ENCODE results near the gene PAGE2. TPM values are rescaled to one million over a fixed set of nuclear protein-coding genes. Genes with fewer than 3 reads are reported as not detected.
A peak's percentile ranks its signal among the peaks of the same experiment; 100 is the strongest.
"Not testable (repeated sequence)": the region's sequence is repeated elsewhere in the genome, so short reads cannot be mapped to it uniquely, and the experiment has no call there.

Gene PAGE2
- total RNA-seq, 2 donors from 2014 or later, result not detected

DNA sequence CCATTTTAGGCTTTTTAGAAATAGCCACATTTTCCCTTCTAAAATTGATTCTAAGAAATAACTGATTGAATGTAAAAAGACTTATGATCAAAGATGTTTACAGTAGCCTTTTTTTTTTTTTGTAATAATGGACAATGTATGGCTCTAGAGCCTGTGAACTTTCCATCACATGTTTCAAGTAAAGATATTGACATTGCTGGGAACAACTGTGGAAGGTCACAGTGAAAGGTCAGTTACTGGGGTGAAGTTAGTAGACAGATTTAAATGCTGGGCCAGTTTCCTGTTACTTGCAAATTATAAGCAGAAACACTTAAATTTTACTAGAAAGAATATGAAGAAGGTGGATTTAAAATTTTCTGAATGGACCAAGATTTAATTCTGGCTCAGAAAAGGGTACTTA is 18.4 kb downstream of the PAGE2 start:
- Mint-ChIP-seq H3K36me3 (ENCODE audit: insufficient read depth in 2 of 2) (no peaks in the 10 kb centered on the region), H3K27me3 (ENCODE audit: low read depth) (peaks cover 7% of the 10 kb centered on the region), H3K9me3 (no peaks in the 10 kb centered on the region), H3K4me3 (no peak overlapping the region), H3K27ac (no peak overlapping the region), H3K4me1 (ENCODE audit: low read depth) (peaks cover 5% of the 10 kb centered on the region)
- ATAC-seq (replicated peaks in 1 of 2), result no peak
- DNase-seq, result no peak

DNA sequence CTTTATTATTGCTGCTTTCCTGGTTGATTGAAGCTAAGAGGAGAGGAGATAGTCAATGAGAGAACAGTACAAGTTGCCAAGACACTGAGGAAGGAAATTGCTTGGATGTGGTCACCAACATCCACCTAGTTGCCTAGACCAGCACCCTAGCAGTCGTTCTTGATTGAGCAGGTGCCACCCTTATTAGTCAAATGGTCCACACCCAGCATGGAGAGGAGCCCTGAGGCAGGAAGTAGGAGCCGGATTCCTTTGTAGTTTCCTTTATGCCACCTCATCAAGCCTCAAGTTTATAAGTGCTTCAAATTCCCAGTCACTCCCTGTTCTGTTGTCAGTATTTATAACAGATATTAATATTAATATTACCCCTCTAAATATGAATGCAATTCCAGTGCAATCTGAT is 19.1 kb downstream of the PAGE2 start:
- Mint-ChIP-seq H3K27ac (no peak overlapping the region), H3K27me3 (ENCODE audit: low read depth) (peaks cover 4% of the 10 kb centered on the region), H3K36me3 (ENCODE audit: insufficient read depth in 2 of 2) (no peaks in the 10 kb centered on the region), H3K4me1 (ENCODE audit: low read depth) (peaks cover 3% of the 10 kb centered on the region), H3K4me3 (no peak overlapping the region), H3K9me3 (no peaks in the 10 kb centered on the region)
- DNase-seq (no peak), ATAC-seq (replicated peaks in 1 of 2) (no peak)

DNA sequence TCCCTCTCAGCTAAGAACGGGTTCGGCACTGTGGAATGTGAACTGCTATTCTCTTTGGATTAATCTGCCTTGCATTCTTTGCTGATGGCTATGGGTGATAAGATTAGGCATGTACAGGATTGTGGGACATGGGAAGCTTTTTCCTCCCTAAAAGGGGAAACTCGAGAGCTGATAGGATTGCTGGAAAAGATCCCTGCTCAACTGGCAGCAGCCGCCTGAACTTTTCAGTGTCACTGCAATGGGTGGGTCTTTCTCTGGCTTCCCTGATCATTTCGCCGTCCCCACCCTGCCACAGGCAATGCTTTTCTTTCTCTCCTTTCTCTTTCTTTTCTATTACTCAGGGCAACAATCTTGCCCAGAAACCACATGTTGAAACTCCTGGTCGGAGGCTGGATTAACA is 20.5 kb downstream of the PAGE2 start:
- no peak overlapping the region for H3K4me3 Mint-ChIP-seq
- no peaks in the 10 kb centered on the region for H3K27me3 Mint-ChIP-seq (ENCODE audit: low read depth)
- H3K36me3 Mint-ChIP-seq (ENCODE audit: insufficient read depth in 2 of 2), result no peaks in the 10 kb centered on the region
- DNase-seq, result no peak
- H3K27ac Mint-ChIP-seq, result no peak overlapping the region
- H3K4me1 Mint-ChIP-seq (ENCODE audit: low read depth), result no peaks in the 10 kb centered on the region
- H3K9me3 Mint-ChIP-seq, result no peaks in the 10 kb centered on the region
- no peak for ATAC-seq (replicated peaks in 1 of 2)

DNA sequence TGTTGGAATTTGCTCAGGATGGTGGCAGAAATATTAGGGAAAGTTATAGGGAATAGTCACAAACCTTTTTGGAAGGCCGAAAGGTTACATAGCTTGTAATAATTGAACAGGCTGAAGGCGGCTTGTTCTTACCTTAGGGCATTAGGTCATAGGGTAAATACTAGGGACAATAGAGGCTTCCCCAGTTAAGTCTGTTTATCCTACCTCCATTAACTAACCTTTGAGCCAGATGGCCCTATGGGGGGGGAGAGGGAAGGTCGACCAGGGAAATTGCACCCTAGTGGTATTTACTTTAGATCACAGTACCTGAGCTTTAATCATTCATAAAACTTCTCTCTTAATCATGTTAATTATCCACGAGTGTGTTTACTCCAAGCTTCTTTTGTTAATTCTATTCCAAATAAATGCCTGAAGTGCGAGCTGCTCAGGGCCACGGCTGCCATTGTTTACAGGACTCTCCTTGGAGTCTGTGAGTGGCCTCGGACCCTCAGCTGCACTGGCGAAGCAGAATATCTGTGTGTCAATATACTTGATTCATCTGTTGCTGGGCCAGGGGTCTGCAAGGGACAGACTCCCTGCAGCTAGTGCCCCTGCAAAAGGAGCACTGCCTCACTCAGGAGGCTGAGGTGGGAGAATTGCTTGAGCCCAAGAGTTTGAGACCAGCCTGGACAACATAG is 22.9 kb downstream of the PAGE2 start:
- Mint-ChIP-seq H3K27ac (no peak overlapping the region), H3K9me3 (no peaks in the 10 kb centered on the region), H3K4me3 (no peak overlapping the region), H3K27me3 (ENCODE audit: low read depth) (peaks cover 9% of the 10 kb centered on the region), H3K4me1 (ENCODE audit: low read depth) (no peaks in the 10 kb centered on the region), H3K36me3 (ENCODE audit: insufficient read depth in 2 of 2) (no peaks in the 10 kb centered on the region)
- DNase-seq (no peak), ATAC-seq (replicated peaks in 1 of 2) (no peak)

DNA sequence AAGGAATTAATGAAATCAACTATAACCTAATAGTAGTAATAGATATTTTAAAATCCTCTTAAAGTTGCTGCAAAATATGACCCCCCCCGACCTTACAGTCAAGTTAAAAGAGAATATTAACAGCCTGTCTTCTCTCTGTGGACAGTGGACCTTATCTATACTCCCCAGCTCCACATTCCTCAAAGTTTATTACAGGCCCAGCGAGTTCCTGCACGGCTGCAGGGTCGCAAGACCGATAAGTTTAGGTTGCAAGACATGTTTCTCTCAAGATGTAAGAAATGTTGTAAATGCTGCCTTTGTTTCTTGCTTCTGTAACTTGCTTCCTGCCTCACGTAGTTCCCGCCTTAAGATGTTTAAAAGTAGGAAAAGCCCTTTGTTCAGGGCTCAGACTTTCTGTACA is 27.8 kb downstream of the PAGE2 start:
- ATAC-seq (replicated peaks in 1 of 2); H3K4me1 Mint-ChIP-seq (ENCODE audit: low read depth); H3K27ac Mint-ChIP-seq; H3K36me3 Mint-ChIP-seq (ENCODE audit: insufficient read depth in 2 of 2); H3K4me3 Mint-ChIP-seq; H3K9me3 Mint-ChIP-seq; DNase-seq: not testable (repeated sequence)
- H3K27me3 Mint-ChIP-seq (ENCODE audit: low read depth), result peaks cover 26% of the 10 kb centered on the region

DNA sequence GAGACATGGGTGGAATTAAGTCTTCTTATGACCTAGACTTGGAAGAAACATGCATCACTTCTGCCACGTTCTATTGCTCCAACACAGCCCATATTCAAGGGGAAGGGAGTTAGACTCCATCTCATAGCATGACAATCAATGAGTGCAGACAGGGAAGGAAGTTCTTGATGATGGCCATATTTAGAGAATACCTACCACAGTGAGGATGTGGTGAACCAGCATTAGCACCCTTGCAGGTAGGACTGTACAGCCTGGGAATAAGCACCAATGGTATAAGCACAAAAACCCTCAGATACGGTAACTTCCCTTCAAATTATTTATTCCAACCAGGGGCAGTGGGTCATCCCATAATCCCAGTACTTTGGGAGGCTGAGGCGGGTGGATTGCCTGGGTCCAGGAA is 29.8 kb downstream of the PAGE2 start:
- H3K4me3 Mint-ChIP-seq, result no peak overlapping the region
- DNase-seq (no peak), ATAC-seq (replicated peaks in 1 of 2) (no peak)
- no peaks in the 10 kb centered on the region for H3K4me1 Mint-ChIP-seq (ENCODE audit: low read depth)
- no peaks in the 10 kb centered on the region for H3K9me3 Mint-ChIP-seq
- H3K27me3 Mint-ChIP-seq (ENCODE audit: low read depth), result peaks cover 36% of the 10 kb centered on the region
- no peak overlapping the region for H3K27ac Mint-ChIP-seq
- no peaks in the 10 kb centered on the region for H3K36me3 Mint-ChIP-seq (ENCODE audit: insufficient read depth in 2 of 2)

DNA sequence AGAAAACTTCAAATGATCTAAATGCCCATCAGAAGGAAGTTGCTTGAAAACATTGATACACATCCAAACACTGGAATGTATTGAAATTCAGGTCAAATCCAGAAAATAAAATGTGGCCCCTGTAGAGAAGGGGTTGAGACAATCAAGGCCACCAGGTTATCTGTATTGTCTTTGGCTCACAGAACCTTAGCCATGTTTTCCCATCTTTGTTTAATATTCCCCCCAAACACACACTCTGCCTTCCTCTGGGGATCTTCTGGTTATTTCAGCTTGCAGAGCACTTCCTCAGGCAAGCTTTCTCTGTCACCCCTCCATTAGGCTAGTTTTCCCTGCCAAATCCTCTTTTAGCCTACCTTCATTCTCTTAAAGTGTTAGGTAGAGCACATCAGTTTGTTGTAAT is 30.5 kb downstream of the PAGE2 start:
- no peak overlapping the region for H3K27ac Mint-ChIP-seq
- no peak for ATAC-seq (replicated peaks in 1 of 2)
- no peaks in the 10 kb centered on the region for H3K36me3 Mint-ChIP-seq (ENCODE audit: insufficient read depth in 2 of 2)
- no peaks in the 10 kb centered on the region for H3K4me1 Mint-ChIP-seq (ENCODE audit: low read depth)
- H3K27me3 Mint-ChIP-seq (ENCODE audit: low read depth), result peaks cover 40% of the 10 kb centered on the region
- DNase-seq, result no peak
- H3K9me3 Mint-ChIP-seq, result no peaks in the 10 kb centered on the region
- H3K4me3 Mint-ChIP-seq, result no peak overlapping the region

DNA sequence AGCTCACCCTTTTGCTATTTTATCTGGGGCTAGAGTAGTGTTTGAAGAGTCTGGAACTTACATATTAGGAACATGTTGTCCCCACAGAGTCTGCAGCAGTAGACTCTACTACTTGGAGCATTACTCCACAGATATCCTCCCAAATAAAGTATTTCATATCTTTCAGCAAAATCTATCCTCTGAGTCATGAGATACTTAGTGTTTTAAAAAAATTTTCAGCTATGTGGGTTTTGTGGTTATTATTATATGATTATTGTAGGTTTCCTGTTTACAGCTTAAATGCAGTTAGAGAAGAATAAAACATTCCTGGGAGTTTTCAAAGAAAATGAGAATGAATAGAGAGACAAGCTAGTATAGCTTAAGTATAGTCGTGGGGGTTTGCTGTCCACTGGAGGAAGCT is 30.9 kb downstream of the PAGE2 start:
- H3K27ac Mint-ChIP-seq, result no peak overlapping the region
- H3K4me1 Mint-ChIP-seq (ENCODE audit: low read depth), result no peaks in the 10 kb centered on the region
- H3K27me3 Mint-ChIP-seq (ENCODE audit: low read depth), result peaks cover 40% of the 10 kb centered on the region
- no peak overlapping the region for H3K4me3 Mint-ChIP-seq
- no peaks in the 10 kb centered on the region for H3K36me3 Mint-ChIP-seq (ENCODE audit: insufficient read depth in 2 of 2)
- DNase-seq (no peak), ATAC-seq (replicated peaks in 1 of 2) (no peak)
- H3K9me3 Mint-ChIP-seq, result no peaks in the 10 kb centered on the region

DNA sequence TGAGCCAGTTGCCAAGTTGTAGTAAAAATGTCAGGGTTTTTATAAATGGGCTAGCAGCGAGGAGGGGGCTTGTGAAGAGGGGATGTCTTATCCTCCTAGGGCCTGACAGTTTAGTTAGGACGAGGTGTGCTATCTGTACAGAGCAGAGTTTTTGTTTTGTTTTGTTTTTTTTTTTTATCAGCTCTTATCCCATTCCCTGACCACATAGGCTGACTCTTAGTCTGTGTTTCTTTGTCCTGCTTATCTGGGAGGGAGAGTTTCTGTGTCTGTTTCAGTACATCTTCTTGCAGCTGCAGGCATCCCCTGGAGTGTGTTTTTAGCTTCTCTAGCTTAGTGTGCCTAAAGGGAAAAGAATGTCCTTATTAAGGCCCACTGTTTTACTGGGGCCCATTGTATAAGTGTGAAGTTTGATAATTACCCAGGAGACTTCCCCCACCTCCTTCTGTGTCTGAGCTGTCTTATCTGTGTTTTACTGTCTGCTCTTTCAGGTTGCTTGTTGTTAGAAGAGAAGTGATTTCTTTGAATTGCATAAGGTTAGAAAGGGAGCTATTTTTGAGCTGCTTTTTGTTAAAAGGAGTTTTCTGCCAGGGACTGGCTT is 32.0 kb downstream of the PAGE2 start:
- H3K9me3 Mint-ChIP-seq, result no peaks in the 10 kb centered on the region
- H3K4me1 Mint-ChIP-seq (ENCODE audit: low read depth), result no peaks in the 10 kb centered on the region
- H3K27ac Mint-ChIP-seq, result no peak overlapping the region
- no peak for DNase-seq
- no peaks in the 10 kb centered on the region for H3K36me3 Mint-ChIP-seq (ENCODE audit: insufficient read depth in 2 of 2)
- H3K27me3 Mint-ChIP-seq (ENCODE audit: low read depth), result peaks cover 39% of the 10 kb centered on the region
- no peak for ATAC-seq (replicated peaks in 1 of 2)
- H3K4me3 Mint-ChIP-seq, result no peak overlapping the region

DNA sequence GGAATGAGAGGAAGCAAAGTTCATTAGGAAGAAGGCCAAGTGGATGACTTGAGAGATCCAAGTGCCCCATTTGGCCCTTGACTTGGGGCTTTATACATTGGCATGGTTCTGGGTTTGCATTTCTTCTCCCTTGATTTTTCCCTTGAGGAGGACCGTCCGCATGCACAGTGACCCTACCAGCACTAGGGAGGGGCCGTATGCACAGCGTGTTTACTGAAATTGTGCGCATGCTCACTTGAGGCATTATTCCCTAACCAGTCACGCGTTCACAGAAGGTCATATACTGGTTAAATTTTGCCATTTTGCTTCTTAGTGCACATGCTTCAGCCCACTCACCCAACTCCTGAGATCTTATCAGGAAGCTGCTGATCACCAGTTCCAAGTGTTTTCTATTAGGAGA is 35.1 kb downstream of the PAGE2 start:
- no peaks in the 10 kb centered on the region for H3K9me3 Mint-ChIP-seq
- peaks cover 37% of the 10 kb centered on the region for H3K27me3 Mint-ChIP-seq (ENCODE audit: low read depth)
- no peak overlapping the region for H3K27ac Mint-ChIP-seq
- ATAC-seq (replicated peaks in 1 of 2), result no peak
- H3K4me1 Mint-ChIP-seq (ENCODE audit: low read depth), result no peaks in the 10 kb centered on the region
- no peaks in the 10 kb centered on the region for H3K36me3 Mint-ChIP-seq (ENCODE audit: insufficient read depth in 2 of 2)
- DNase-seq, result no peak
- H3K4me3 Mint-ChIP-seq, result no peak overlapping the region

DNA sequence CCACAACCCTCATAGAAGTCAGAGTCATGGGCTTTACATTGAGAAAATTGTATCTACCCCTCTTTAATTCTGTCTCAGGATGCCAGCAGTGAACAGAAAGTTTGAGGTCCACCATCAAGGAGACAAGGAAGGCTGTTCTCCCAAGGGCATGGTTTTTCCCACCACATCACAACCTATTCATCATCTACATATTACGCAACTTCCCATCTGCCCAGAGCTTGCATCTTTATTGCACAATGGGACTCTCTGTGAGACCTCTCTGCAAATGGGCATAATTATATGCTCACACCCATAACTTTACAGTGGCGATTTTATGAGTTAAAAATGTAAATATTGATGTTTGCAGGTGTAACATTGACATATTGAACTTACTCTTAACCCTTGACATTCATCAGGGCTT is 38.9 kb downstream of the PAGE2 start:
- ATAC-seq (replicated peaks in 1 of 2) (no peak), DNase-seq (no peak)
- H3K9me3 Mint-ChIP-seq, result no peaks in the 10 kb centered on the region
- H3K27ac Mint-ChIP-seq, result no peak overlapping the region
- H3K36me3 Mint-ChIP-seq (ENCODE audit: insufficient read depth in 2 of 2), result no peaks in the 10 kb centered on the region
- H3K4me1 Mint-ChIP-seq (ENCODE audit: low read depth), result no peaks in the 10 kb centered on the region
- peaks cover 28% of the 10 kb centered on the region for H3K27me3 Mint-ChIP-seq (ENCODE audit: low read depth)
- H3K4me3 Mint-ChIP-seq, result no peak overlapping the region

DNA sequence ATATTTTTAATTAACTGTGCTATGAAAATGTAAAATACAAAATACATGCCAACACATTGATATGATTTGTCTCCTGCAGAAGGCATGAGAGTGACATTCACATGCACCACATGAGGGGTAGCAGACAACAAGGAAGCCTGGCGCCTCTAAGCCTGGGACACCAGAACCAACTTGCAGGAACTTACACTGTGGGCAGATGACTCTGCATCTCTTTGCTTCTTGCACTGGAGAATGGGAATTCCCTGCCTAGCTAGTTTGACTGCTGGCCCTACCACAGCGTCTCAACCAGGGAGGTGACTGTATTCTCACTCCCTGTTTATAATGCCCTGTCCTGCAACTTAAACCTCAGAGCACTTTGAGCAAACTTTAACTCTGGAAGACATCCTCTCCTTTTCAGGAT is 40.5 kb downstream of the PAGE2 start:
- Mint-ChIP-seq H3K27ac (no peak overlapping the region), H3K4me3 (no peak overlapping the region), H3K27me3 (ENCODE audit: low read depth) (peaks cover 24% of the 10 kb centered on the region), H3K4me1 (ENCODE audit: low read depth) (no peaks in the 10 kb centered on the region), H3K9me3 (no peaks in the 10 kb centered on the region), H3K36me3 (ENCODE audit: insufficient read depth in 2 of 2) (no peaks in the 10 kb centered on the region)
- ATAC-seq (replicated peaks in 1 of 2), result peak in 1 of 2 donors; percentile 35
- no peak for DNase-seq

DNA sequence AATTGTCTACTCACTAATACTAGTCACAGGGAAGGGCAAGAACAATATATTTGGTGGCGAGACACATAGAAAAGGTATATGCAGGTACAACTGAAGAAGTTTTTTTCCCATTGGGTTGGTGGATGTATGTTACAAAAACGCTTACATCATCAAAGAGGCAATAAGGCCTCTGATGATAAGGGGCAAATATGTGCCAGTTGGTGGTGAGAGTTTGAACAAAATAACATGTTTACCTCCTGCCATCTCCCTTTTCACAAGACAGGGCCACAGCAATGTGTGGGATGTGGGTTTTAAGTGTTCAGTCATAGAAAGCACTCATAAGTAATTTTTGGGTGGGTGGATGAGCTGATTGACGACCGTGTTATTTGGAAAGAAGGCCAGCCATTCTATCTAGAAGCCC is 41.7 kb downstream of the PAGE2 start:
- H3K27ac Mint-ChIP-seq, result no peak overlapping the region
- peaks cover 28% of the 10 kb centered on the region for H3K27me3 Mint-ChIP-seq (ENCODE audit: low read depth)
- no peak for DNase-seq
- H3K4me3 Mint-ChIP-seq, result no peak overlapping the region
- H3K9me3 Mint-ChIP-seq, result no peaks in the 10 kb centered on the region
- H3K4me1 Mint-ChIP-seq (ENCODE audit: low read depth), result no peaks in the 10 kb centered on the region
- H3K36me3 Mint-ChIP-seq (ENCODE audit: insufficient read depth in 2 of 2), result no peaks in the 10 kb centered on the region
- no peak for ATAC-seq (replicated peaks in 1 of 2)

DNA sequence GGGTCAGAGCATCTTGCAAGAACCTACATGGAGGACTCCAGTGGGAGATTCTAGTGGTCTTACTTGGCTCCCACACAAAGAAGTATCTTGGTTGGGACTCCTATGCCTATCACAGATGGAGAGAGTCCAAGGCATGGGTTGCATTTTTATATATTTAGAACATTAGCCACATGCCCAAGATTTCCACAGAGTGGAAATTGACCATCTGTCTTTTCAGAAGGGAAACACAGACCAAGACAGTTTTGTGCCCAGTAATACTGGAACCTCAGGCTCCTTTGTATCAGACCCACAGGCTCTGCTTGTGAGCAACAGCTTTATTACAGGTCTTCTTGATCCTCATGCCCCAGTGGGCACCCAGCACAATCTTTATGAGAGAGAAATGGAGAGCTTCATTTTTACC is 43.6 kb downstream of the PAGE2 start:
- Mint-ChIP-seq H3K36me3 (ENCODE audit: insufficient read depth in 2 of 2) (no peaks in the 10 kb centered on the region), H3K27me3 (ENCODE audit: low read depth) (peaks cover 41% of the 10 kb centered on the region), H3K4me3 (no peak overlapping the region)

More for the DNA sequence above, 43.6 kb downstream of the PAGE2 start:
- no peaks in the 10 kb centered on the region for H3K9me3 Mint-ChIP-seq
- no peak overlapping the region for H3K27ac Mint-ChIP-seq
- ATAC-seq (replicated peaks in 1 of 2), result no peak
- no peaks in the 10 kb centered on the region for H3K4me1 Mint-ChIP-seq (ENCODE audit: low read depth)
- no peak for DNase-seq

Data from activated T-cell treated with anti-CD3 and anti-CD28 coated beads, Interleukin-2, amount 50 U/mL, for 72 hours (primary cell).